ENCODE results near the gene CYGB.

DNA sequence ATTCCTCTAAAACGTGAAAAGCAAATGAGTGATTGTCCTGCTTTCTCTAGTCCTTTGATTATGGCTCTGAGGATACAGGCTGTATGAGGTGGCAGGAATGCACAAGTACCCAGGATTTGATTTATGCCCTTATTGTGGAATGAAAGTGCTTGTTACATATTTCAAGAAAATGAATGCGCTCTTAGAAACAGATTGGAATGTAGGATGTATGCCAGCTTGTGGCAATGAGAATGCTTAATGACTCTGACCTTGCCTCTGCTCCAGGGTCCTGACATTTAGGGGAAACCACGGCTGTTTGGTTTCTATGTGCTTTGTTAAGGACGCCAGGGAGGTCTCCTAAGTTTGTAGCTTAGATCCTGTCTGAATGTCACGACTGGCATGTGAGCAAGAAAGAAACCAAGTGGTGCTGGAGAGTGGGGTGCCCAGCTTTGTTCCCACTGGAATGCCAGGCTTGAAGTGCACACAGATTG lies 24.3 kb upstream of the CYGB start:
- TF ChIP-seq CREB1 (IDR thresholded peaks at IDR 0.05; ENCODE audit: low read depth) (no peak), YY1 (IDR thresholded peaks at IDR 0.05; ENCODE audit: low read depth) (no peak), EGR1 (IDR thresholded peaks at IDR 0.05) (no peak), FOXM1 (IDR thresholded peaks at IDR 0.05; ENCODE audit: borderline replicate concordance, low read depth) (no peak), TAF1 (IDR thresholded peaks at IDR 0.05; ENCODE audit: low read depth) (no peak), MAX (IDR thresholded peaks at IDR 0.05) (no peak), TEAD4 (IDR thresholded peaks at IDR 0.05) (no peak), ZBTB7A (IDR thresholded peaks at IDR 0.05; ENCODE audit: low read depth) (no peak)
